PC-3 (cell line): ENCODE data around the gene GRIK1.

Experiments used
- EZH2 ChIP-seq: fragments of 300-600 bp; sonication (generic); IDR thresholded peaks from one replicate; pipeline ENCODE4 v1.6.1; 2017; ENCODE audit warnings: antibody characterized with exemption, mild to moderate bottlenecking, low read length; ENCODE audit not compliant: unreplicated experiment
- EZH2phosphoT487 ChIP-seq: fragments of 300-600 bp; sonication (generic); IDR thresholded peaks from 2 replicates; pipeline ENCODE4 v1.6.1; 2018; ENCODE audit warnings: mild to moderate bottlenecking, antibody characterized with exemption, low read length, borderline replicate concordance
- TF ChIP-seq, protein P1 (sequence below): fragments of 300-600 bp; sonication (generic); conservative IDR thresholded peaks from 2 replicates; pipeline ENCODE4 v1.5.1; 2017; ENCODE audit warnings: antibody characterized with exemption, low read depth, mild to moderate bottlenecking, low read length

DNA sequence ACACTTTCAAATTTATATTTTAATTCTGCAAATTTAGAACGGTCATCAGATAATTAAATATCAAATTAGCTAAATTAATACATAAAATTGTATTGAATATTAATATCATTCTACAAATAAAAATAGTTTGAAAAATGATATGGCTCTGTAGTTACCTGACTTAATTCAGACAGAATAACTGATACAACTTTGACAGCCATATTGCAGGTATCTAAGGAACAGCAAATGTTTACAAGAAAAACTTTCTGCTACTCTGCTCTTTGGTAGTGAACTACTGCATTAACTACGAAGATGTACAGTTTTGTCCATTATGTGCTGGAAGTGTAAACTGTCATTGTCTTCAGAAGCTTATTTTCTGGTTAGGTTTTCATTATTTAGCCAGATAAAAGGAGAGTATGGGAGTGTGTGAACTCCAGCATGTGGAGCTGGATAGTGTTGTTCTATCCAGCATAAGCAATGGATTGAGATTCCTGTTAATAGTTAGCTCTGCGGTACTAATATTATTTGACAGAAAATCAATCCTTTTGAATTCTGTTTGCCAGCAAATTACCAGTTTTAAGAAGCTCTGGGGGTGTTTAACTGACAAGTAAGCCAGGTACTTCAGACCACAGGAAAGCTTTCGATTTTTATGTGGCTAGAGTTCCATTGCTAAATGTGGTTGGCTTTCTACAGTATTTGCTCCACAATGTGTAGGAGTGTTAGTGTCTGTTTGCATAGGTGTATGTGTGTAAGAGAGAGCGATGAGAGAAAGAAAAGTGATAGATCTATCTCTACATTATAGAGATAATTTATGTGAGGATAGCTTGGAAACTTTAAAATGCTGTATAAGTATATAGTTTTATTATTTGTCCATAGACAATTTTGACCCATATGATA is 247.9 kb downstream of the GRIK1 start:
- TF ChIP-seq, protein P1, sequence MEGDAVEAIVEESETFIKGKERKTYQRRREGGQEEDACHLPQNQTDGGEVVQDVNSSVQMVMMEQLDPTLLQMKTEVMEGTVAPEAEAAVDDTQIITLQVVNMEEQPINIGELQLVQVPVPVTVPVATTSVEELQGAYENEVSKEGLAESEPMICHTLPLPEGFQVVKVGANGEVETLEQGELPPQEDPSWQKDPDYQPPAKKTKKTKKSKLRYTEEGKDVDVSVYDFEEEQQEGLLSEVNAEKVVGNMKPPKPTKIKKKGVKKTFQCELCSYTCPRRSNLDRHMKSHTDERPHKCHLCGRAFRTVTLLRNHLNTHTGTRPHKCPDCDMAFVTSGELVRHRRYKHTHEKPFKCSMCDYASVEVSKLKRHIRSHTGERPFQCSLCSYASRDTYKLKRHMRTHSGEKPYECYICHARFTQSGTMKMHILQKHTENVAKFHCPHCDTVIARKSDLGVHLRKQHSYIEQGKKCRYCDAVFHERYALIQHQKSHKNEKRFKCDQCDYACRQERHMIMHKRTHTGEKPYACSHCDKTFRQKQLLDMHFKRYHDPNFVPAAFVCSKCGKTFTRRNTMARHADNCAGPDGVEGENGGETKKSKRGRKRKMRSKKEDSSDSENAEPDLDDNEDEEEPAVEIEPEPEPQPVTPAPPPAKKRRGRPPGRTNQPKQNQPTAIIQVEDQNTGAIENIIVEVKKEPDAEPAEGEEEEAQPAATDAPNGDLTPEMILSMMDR = no peak
- TF ChIP-seq EZH2 (no peak), EZH2phosphoT487 (no peak)
